CD4-positive, alpha-beta T cell treated with Interleukin-4 for 4 hours (primary cell): Measurements from ENCODE around the gene TRIP13.
A peak's percentile ranks its signal among the peaks of the same experiment; 100 is the strongest.
"Not testable (repeated sequence)": the region's sequence is repeated elsewhere in the genome, so short reads cannot be mapped to it uniquely, and the experiment has no call there.

ENCODE experiments used
- DNase-seq: peaks from one replicate; pipeline ENCODE4 v3.0.0-alpha.2; 2020

Gene TRIP13

DNA sequence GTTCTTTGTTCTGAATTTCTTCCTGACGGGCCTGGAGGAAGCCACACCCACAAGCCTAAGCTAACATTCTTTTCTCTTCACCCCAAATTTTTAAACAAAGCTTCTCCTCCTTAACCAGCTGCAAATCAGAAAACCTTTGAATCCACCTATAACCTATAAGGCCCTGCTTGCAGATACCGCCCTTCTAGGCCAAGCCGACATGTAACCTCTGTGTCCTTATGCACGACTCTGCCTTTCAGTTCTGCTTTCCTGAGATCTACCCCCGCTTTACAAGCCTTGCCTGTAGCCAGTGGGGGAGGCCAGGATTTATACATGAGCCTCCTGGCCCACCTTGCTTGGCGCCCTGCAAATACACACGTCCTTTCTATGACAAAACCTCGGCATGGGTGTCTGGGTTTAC, 19.4 kb upstream of the TRIP13 start:
- no peak for DNase-seq

DNA sequence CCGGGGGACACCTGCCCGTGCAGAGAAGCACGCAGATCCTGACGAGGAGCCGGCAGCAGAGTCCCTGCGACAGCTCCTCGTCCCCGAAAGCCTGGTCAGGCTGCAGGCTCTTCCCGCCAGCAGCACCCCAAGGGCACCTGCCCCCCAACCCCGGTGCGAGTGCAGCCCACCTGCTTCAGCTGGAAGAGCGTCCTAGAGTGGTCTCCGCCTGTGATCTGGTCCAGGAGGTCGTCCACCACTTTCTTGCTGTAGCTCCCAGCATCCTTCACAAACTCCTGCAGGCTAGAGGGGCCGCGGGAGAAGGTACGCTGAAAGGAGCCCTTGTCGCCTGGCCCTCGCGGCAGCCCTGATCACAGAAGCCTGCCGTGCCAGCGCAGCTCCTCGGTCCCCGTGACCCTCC, 16.8 kb upstream of the TRIP13 start:
- DNase-seq, result no peak

DNA sequence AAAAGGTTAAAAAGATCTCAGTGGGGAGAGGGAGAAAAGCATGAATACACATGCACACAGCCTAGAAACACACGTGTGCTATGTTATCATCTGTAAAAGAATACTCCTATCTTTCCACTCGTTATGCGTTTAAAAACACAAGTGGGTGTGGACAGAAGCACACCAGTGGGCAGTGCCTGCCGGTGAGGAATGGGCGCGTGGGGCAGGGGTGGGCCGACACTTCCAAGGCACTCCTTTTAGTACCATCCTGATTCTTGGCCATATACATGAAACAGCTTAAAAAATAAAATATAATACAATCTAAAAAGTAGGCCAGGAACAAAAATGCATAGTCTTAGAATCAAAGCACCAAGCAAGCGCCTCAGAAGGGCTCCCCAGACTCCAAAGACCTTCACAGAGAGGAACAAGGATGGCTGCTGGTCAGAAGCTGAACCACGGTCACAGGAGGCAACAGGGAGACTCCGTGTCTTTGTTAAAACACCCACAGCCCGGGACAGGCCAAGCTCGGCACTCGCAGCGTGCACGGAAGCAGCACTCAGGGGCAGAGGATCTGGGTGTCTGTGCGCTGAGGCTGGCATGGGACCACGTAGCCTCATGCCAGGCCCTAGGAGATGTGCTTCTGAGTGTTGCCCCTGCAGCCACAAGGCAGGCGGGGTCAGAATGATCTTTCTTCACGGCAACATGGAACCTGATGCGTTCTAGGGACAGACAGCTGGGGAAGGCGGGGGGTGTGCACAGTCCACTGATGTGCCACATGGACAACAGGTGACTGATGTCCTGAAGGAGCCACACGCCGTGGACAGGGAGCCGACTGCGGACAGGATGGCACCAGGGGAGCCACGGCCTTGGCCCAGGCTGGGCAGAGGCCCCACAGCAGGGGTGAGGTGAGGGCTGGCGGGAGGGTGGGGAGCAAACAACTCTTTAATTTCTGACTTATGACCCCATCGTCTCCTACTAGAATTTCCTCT, 16.0 kb upstream of the TRIP13 start:
- DNase-seq, result no peak

DNA sequence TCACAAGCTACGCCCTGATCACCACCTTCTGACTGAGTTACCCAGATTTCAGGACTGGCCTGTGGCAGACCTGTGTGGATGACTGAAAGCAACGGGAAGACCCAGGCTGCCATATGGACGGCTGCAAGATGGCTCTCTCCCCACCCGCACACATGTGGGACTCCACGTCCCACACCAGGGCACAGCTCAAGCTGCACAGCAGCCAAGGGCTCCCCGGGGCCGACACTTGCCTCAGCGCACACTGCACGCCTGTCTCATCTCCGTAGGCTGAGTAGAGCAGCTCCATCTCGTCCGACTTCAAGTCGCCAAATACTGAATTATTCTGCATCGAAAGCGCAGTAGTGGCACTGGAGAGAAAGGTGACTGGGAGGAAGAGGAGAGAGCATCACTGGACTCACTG, 14.6 kb upstream of the TRIP13 start:
- DNase-seq, result no peak

DNA sequence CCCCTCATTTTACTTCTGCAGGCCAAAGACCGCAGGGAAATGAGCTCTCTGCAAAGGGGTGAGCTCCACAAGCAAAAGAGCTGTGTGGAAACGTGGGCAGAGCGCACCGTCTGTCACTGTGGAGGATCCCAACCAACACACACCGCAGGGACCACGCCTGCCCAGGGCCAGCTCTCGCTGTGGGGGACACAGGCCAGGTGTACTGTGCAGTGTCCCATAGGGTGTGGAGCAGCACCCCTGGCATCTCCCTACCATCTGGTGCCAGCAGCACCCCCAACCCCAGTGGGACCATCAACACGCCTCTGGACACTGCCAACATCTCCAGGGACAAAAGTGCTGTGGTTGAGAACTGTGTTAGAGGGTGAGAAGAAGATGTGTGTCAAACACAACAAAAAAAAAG, 14.0 kb upstream of the TRIP13 start:
- not testable (repeated sequence) for DNase-seq

DNA sequence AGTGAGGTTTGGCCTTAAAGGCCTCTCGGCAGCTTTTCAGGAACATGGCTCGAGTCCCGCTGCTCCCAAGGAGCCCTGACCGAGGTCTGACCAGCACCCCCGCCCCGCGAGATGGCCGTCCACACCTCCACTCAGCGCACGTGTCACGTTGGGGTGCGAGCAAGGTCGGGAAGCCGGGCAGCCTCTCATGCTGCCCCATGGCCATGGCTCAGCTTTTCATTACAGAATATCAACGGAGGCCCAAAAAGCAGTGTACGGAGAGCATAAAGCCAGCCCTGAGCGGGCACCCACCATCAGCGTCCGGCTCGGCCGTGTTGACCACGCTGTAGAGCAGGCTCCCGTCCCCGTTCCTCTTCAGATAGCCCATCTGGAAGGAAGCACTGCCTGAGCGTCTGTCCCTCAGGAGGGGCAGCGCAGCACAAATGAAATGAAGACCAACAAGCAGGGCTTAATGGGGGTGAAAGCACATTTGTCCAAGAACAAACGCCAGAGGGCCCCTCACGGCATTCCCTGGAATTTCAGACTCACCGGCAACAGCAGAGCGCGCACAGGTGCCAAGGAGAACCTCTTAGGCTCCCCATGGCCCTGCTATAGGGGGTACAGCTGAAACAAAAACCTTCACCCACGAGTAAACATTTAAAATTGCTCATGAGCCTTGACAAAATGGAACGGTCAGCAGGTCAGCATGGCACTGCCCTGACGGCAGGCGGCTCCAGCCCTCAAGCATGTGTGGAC, 11.7 kb upstream of the TRIP13 start:
- no peak for DNase-seq

DNA sequence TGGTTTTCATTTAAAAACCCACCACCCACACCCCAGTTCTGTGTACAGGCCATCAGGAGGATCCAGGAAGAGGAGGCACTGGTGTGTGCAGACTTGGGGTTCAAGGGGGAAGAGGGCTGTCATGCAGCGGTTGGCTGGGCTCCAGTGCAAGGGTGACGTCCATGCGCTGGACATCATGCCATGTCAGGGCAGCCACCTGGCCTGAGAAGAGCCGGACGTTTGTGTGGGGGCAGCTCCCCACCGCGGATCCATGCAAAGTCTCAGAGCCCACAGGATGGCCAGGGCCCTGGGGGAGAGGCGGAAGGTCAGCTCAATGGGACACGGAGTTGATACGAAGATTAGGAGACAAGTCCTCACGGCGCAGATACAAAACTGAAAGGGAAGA, 11.1 kb upstream of the TRIP13 start:
- no peak for DNase-seq

DNA sequence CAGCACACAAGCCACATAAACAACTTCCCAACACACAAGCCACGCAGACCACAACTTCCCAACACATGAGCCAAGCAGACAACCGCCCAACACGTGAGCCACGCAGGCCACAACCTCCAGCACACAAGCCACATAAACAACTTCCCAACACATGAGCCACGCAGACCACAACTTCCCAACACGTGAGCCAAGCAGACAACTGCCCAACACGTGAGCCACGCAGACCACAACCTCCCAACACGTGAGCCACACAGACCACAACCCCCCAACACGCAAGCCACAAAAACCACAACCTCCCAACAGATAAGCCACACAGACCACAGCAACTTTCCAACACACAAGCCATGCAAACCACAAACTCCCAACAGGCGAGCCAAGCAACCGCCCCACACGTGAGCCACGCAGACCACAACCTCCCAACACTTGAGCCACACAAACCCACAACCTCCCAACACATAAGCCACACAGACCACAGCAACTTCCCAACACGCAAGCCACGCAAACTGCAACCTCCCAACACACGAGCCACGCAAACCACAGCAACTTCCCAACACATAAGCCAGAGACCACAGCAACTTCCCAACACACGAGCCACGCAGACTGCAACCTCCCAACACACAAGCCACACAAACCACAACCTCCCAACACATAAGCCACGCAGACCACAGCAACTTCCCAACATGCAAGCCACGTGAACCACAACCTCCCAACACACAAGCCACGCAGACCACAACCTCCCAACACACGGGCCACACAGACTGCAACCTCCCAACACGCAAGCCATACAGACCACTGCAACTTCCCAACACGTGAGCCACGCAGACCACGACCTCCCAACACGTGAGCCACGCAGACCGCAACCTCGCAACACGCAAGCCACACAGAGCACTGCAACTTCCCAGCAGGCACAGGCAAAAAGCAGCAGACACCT, 10.2 kb upstream of the TRIP13 start:
- peak; percentile 1 for DNase-seq

DNA sequence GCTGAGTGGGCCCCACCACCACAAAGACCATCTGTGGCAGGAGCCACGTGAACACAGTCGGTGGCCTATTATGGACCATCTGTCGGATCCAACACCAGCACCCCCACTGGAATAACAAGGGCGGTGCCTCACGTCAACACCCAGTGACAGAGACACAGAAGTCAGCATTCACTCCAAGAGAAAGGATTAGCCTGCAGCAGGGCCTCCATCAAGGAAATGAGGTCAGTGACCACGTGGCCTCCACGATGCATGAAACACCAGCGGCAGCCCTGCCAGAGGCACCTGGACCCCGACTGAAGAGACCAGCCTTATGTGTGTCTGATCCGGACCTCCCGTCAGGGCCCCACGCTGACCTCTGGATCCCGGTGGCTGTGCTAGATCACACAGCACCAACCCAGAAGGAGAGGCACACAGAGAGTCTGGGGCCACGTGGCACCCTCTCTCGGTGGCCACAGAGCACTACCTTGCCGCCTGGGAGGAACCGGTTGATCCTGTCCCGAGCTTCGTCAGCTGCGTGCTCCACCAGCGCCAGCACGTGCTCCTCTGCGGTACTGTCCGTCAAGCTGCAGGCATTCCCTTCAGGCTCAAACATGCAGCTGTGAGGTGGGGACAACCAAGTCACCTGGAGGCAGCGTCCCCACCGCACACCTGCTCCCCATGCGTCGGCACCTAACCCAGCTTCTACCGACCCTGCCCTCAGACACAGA, 9.1 kb upstream of the TRIP13 start:
- DNase-seq, result no peak

DNA sequence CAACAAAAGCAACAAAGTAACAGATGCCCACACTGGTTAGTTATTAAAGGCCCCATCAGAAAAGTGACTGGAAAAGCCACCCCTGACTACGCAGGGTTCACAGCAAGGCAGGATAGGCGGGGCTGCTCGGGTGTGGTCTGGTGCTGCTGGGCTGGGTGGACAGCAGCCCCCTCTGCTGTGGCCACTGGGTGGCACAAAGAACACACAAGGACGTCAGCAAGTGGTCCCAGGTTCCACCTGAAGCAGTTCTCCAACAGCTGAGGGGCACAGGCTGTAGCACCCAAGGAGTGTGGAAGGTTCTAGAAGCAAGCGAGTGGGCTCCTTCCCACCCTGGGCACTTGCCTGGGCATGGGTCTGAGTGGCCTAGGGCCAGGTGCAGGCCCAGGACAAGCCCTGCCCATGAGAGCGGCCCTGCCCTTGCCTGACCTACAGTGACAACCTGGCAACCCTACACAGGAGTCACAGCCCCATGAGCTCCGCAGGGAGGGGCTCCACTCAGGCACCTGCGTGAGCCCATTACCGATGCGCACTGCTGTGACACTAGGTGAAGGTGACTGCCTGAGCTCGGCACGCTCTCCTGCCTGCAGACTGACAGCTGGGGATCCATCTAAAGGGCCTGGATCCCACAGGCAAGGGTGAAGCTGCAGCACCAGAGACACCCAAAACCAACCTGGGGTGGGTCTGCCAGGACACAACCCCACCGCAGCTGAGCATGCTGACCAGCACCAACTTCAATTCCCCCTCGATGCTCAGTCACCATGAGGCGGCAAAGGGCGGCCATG, 8.1 kb upstream of the TRIP13 start:
- DNase-seq, result no peak

DNA sequence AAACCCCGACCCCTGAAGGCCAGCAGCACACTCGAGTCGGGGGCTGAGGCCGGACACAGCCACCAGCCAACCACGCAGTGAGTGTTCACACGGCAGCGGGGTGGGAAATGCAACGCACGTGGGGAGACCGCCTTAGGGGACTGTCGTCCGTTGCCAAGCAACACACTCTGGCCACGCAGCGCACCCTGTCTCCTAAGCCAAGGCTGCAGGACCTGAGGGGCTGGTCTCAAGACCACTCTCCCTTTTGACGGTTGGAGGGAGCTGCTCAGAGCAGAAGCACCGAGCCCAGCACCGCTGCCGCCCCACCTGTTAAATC, 7.6 kb upstream of the TRIP13 start:
- no peak for DNase-seq

DNA sequence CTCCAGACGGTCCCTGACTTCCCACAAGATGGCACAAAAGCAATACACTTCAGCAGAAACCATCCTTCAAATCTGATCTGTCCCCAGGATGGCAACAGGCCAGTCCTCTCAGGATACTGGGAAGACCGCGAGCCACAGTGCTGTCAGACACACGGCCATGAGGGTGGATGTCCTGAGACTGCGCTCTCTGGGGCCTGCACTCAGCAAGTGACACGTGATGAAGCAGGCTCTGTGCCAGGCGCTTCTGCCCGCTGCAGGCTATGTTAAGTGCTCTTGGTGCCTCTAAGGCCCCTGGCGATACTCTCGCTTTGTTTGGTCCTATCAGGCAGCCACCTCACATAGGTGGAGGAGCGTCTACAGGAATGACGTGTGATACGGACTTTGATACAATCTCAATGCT, 7.2 kb upstream of the TRIP13 start:
- DNase-seq, result no peak

DNA sequence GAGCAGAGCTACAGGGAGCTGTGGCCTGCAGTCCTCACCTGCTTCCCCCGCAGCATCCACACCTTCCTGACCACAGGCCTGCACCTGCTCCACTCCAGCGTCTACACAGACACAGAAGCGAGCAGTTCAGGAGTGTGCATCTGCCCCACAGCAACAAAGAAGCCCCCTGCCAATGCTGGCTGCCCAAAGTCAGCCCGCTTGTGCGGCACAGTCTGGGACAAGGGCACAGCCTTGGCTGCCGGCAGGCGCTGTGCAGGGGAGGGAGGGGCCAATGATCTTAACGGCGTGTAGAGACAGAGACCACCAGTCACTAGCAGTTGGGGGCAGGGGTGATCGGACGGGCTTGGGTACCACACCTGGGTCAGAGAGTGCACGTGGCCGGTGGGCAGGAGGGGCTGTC, 6.6 kb upstream of the TRIP13 start:
- DNase-seq, result no peak

DNA sequence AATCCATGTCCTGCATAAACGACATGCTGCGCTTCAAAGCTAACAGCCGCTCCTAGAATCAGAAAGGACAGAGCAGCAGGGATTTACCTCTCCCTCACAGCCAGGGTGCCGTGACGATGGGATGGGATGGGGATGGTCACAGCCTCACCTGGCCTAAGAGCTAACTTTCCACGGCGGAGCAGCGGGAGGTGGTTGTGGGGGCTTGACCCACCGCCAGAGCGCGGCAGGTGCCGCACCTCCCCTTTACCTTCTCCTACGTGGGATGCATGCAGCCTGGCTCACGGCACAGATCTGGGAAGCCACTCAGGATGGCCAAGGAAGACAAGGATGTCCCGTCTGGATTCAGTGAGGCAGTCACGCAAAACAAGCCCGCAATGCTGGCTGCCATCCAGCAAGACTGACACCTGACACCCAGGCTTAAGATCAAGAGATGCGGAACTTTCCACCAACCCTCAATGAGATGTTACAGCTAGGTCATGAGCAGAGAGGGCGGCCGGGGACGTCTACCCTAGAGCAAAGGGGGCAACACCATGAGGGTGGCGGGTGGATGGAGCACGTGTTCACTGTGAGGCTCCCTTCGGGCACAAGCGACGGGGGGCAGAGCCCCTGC, 5.9 kb upstream of the TRIP13 start:
- no peak for DNase-seq

DNA sequence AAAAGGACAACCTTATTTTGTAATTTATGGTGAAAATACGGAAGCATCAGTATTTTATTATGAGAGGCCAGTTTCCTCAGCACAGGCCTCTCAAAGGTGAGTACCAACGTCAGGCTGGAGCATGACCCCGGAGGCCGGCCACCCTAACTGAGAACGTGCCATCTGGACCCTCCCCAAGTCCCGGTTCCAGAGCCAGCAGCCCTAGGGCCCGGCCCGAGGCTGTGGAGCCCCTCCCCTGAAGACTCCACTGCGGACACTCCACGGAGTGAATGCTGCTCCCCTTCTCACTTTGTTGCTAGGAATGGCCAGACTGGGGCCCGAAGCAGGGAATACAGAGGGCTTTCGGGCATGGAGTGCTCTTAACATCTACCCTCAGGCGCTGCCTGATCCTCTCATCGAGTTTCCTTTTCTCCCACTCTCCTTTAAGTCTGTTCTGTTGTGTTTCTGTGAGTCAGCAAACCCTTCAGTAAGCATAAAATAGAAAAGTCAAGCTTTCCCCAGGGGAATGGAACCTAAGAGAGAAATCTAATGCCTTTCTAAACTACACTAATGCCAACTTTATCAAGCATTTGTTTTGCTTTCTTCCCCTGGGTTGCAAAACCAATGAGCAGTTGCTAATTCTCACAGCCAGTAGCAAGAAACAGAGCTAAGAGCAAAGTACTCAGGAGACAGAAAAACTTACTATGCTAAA, 4.6 kb upstream of the TRIP13 start:
- no peak for DNase-seq

DNA sequence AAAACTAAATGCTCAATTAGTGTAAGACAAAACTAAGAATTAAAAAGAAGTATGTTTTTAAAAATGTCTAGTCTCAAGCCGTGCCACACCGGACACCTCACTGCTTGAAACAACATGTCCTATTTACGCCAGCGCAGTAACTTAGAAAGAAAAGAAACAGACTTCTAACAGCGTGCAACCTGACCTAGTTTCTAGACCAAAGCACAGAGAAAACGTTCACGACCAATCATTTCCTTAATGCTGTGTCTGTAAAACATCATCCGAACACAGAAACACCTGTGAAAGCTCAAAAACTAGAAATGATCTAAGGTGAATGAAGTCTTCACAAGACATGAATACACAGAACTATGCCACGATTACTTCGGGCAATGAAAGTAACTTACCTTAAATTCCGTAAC, 4.0 kb upstream of the TRIP13 start:
- no peak for DNase-seq

DNA sequence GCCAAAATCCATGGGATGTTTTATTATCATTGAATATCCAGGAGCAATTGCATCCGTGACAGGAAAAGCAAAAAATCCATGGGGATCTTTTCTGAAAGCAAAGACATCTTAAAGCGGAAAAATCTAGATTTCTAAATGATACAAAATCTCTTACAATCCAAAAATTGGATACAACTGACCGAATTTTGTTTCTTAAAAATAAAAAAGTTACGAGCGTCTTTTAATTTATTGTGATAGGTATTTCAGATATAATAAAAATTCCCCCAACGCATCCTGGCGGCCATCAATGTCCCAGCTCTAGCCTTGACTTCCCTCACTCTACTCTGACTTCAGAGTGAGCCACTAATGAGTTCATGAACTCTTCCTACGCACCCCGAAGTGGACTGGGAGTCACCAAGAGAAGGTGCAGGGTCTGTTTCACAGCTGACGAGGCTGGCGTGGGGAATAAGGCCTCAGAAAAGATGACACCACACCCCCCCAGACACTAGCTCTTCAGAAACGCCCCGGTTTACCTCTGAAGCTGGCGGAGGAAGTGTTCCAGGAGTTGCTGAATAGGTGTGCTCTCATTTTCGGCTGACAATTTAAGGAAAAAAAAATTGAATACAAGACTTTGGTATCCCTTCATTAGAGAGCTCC, 3.5 kb upstream of the TRIP13 start:
- no peak for DNase-seq

DNA sequence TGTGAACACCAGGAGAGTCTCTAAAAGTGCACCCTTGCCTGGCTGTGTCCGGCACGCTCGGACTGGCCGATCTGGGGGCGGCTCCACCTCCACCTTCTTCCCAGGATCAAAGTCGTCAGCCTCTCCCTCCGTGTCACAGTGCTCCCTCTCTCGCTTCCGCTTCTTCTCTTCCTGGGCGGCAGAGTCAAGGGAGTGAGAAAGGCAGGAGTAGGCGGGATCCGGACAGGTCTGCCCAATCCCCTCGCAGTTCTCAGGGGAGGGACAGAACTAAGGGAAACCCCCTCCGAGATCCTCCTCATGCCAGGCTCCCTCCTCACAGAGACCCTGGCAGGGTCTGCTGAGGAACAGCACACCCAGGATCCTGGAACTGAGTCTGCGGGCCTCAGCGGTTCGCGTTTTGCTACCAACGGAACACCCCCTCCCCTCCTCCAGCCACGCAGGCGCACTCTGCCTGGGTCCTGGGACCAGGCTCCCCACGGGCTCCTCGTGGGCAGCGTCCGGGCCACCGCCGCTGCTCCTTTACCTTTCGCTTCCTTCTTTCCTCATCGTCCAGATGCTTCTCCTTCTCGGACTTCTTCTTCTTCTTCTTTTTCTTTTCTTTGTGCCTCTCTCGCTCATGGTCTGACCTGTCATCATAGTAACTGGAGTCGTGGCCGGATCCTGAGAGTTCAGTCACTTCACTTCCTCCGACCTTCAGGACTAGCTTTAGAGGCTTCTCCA, 1.4 kb upstream of the TRIP13 start:
- no peak for DNase-seq

DNA sequence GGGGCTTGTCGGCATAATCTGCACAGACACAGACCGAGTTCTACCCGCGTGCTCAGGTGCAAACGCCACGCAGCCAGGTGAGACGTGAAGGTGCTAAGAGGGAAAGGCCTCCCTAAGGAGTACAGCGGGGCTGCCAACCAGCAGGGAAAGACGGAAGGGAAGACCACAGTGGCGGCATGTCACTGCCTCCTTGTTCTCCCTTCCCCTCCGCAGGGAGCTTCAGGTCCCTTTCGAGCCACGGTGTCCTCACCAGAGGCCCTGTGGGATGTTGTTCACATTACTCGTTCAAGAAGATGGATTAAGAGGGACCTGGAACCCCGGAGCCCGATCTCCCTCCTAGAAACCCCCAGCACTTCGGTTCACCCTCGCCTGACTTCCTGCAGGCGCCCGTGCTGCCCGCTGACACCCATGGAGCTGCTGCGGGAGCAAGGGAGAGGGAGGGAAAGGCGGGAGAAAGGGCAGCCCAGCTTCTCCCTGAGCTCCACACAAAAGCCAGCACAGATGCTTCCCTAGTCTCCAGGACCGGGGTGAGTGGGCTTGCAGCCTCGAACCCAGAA, 769 bp upstream of the TRIP13 start:
- no peak for DNase-seq
